DMS 273 (cell line): ENCODE results near the gene MTHFSD.

Source experiments
- DNase-seq: peaks from one replicate; lab custom pipeline; 2025; ENCODE audit not compliant: unreplicated experiment; lab: John Stamatoyannopoulos, UW

The MTHFSD gene

GRCh38 chr16:86492267-86492960 is 62.6 kb downstream of the MTHFSD start:
- DNase-seq, result no peak

GRCh38 chr16:86491640-86492023 is 63.4 kb downstream of the MTHFSD start:
- no peak for DNase-seq

- no peak for DNase-seq
Observed at GRCh38 chr16:86490859-86491639, 64.0 kb downstream of the MTHFSD start.

GRCh38 chr16:86485746-86486145 is 69.3 kb downstream of the MTHFSD start:
- no peak for DNase-seq

GRCh38 chr16:86484240-86484639 is 70.8 kb downstream of the MTHFSD start:
- DNase-seq, result no peak

DNA sequence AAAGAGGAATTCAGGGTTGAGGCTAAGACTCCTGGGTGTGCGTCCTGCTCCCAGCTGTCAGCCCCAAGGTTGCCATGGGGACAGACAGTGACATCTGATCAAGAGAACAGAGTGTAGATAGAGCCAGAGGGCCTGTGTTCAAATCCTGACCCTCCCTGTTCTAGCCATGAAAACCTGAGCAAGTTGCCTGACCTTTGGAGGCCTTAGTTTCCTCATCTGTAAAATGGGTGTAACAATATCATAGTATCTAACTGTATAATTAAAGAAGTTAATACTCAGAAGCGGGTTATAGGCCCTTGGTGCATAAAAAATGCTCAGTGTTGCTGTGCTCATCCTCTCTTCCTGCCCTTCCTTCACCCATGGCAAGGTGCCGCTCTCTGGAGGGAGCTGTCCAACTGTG is 73.4 kb downstream of the MTHFSD start:
- DNase-seq, result no peak

GRCh38 chr16:86480444-86480843 is 74.6 kb downstream of the MTHFSD start:
- no peak for DNase-seq
